Parathyroid adenoma (tissue), 2 donors: ENCODE results near the gene CEND1.

Experiments used
- H2AFZ ChIP-seq: fragments of 300-600 bp; sonication (generic); one replicate; pipeline ENCODE4 v1.7.0; 2017; ENCODE audit warnings: antibody characterized with exemption, mild to moderate bottlenecking
- H3K27ac ChIP-seq: fragments of 300-600 bp; sonication (generic); one replicate; pipeline ENCODE4 v1.7.0; 2017
- H3K27me3 ChIP-seq: fragments of 300-600 bp; sonication (generic); one replicate; pipeline ENCODE4 v1.7.0; 2017; ENCODE audit warnings: low read length; ENCODE audit not compliant: control insufficient read depth, insufficient read depth
- H3K36me3 ChIP-seq: fragments of 300-600 bp; sonication (generic); one replicate; pipeline ENCODE4 v1.7.0; 2017; ENCODE audit warnings: low read length; ENCODE audit not compliant: control insufficient read depth, insufficient read depth
- H3K4me1 ChIP-seq: fragments of 300-600 bp; sonication (generic); one replicate; pipeline ENCODE4 v1.7.0; 2017; ENCODE audit warnings: control low read depth
- H3K4me2 ChIP-seq: fragments of 300-600 bp; sonication (generic); one replicate; pipeline ENCODE4 v1.7.0; 2017; ENCODE audit warnings: low read length
- H3K4me3 ChIP-seq: fragments of 300-600 bp; sonication (generic); one replicate; pipeline ENCODE4 v1.7.0; 2017; ENCODE audit warnings: low read depth, low read length
- H3K79me2 ChIP-seq: fragments of 300-600 bp; sonication (generic); one replicate; pipeline ENCODE4 v1.7.0; 2017; ENCODE audit warnings: control low read depth
- H3K9ac ChIP-seq: fragments of 300-600 bp; sonication (generic); one replicate; pipeline ENCODE4 v1.7.0; 2017; ENCODE audit warnings: mild to moderate bottlenecking
- H3K9me3 ChIP-seq: fragments of 300-600 bp; sonication (generic); one replicate; pipeline ENCODE4 v1.7.0; 2017; ENCODE audit warnings: low read length; ENCODE audit not compliant: control insufficient read depth
- CTCF ChIP-seq: fragments of 300-600 bp; sonication (generic); IDR thresholded peaks from one replicate; pipeline ENCODE4 v1.7.0; 2017; ENCODE audit warnings: antibody characterized with exemption, mild to moderate bottlenecking
- donor health status: primary hyperparathyroidism.

CEND1 gene

GRCh38 chr11:766936-767210 lies 23.0 kb downstream of the CEND1 start:
- no peak overlapping the region for H2AFZ ChIP-seq
- no peak overlapping the region for H3K9ac ChIP-seq
- H3K36me3 ChIP-seq = no peaks in the 10 kb centered on the region
- no peaks in the 10 kb centered on the region for H3K4me1 ChIP-seq
- no peaks in the 10 kb centered on the region for H3K27me3 ChIP-seq
- no peaks in the 10 kb centered on the region for H3K9me3 ChIP-seq
- no peak for TF ChIP-seq CTCF
- H3K27ac ChIP-seq = no peak overlapping the region
- no peak overlapping the region for H3K4me2 ChIP-seq
- no peak overlapping the region for H3K4me3 ChIP-seq
- no peaks in the 10 kb centered on the region for H3K79me2 ChIP-seq

- Histone ChIP-seq H3K79me2 (no peaks in the 10 kb centered on the region), H3K36me3 (no peaks in the 10 kb centered on the region), H2AFZ (no peak overlapping the region), H3K27me3 (no peaks in the 10 kb centered on the region), H3K4me1 (no peaks in the 10 kb centered on the region), H3K4me2 (no peak overlapping the region), H3K4me3 (no peak overlapping the region), H3K9me3 (no peaks in the 10 kb centered on the region), H3K9ac (no peak overlapping the region), H3K27ac (no peak overlapping the region)
- no peak for TF ChIP-seq CTCF
These were observed 23.6 kb downstream of the CEND1 start for GRCh38 chr11:766106-766935.

- no peak overlapping the region for H3K9ac ChIP-seq
- no peaks in the 10 kb centered on the region for H3K79me2 ChIP-seq
- no peaks in the 10 kb centered on the region for H3K36me3 ChIP-seq
- no peak overlapping the region for H3K4me2 ChIP-seq
- H3K4me1 ChIP-seq = no peaks in the 10 kb centered on the region
- TF ChIP-seq CTCF = no peak
- no peak overlapping the region for H3K27ac ChIP-seq
- no peak overlapping the region for H2AFZ ChIP-seq
- no peak overlapping the region for H3K4me3 ChIP-seq
- no peaks in the 10 kb centered on the region for H3K9me3 ChIP-seq
- H3K27me3 ChIP-seq = no peaks in the 10 kb centered on the region
These were observed 24.1 kb downstream of the CEND1 start for GRCh38 chr11:765802-766091.

GRCh38 chr11:765025-765801 lies 24.7 kb downstream of the CEND1 start:
- Histone ChIP-seq H3K27ac (no peak overlapping the region), H2AFZ (no peak overlapping the region), H3K27me3 (no peaks in the 10 kb centered on the region), H3K4me1 (no peaks in the 10 kb centered on the region), H3K4me2 (no peak overlapping the region), H3K36me3 (no peaks in the 10 kb centered on the region), H3K9ac (no peak overlapping the region), H3K9me3 (no peaks in the 10 kb centered on the region), H3K79me2 (no peaks in the 10 kb centered on the region), H3K4me3 (no peak overlapping the region)
- peak; percentile 40 for TF ChIP-seq CTCF
